SK-N-MC (cell line): ENCODE results near the gene NOC4L.

Experiments used
- DNase-seq: peaks from one replicate; pipeline ENCODE4 v3.0.0-alpha.2; 2011; ENCODE audit warnings: low read depth, low spot score
- H3K27ac ChIP-seq: fragments of 200-600 bp; sonication (generic); 2 replicates; pipeline ENCODE4 v1.5.1; 2016; ENCODE audit warnings: mixed run types
- H3K36me3 ChIP-seq: fragments of 200-600 bp; sonication (generic); 2 replicates; pipeline ENCODE4 v1.6.1; 2017; ENCODE audit warnings: antibody characterized with exemption, low read length, mixed read lengths; ENCODE audit not compliant: insufficient read depth
- H3K4me3 ChIP-seq: fragments of 200-600 bp; sonication (generic); 2 replicates; pipeline ENCODE4 v1.5.1; 2016
- H3K9ac ChIP-seq: fragments of 200-600 bp; sonication (generic); 2 replicates; pipeline ENCODE4 v1.8.0; 2017; ENCODE audit warnings: mixed run types, mixed read lengths; ENCODE audit not compliant: insufficient read length
- H3K9me3 ChIP-seq: fragments of 200-600 bp; sonication (generic); 2 replicates; pipeline ENCODE4 v1.6.1; 2017; ENCODE audit warnings: low read depth, mild to moderate bottlenecking, antibody characterized with exemption, low read length, moderate library complexity, mixed read lengths
- EZH2 ChIP-seq: fragments of 200-600 bp; sonication (generic); IDR thresholded peaks from one replicate; pipeline ENCODE4 v1.6.1; 2017; ENCODE audit warnings: antibody characterized with exemption
- FOXP2 ChIP-seq: optimal IDR thresholded peaks from 2 replicates; pipeline ENCODE3; 2011; ENCODE audit warnings: mild to moderate bottlenecking, moderate library complexity; ENCODE audit not compliant: insufficient read depth; ENCODE audit errors: extremely low read length, control extremely low read depth
- POLR2AphosphoS5 ChIP-seq: IDR thresholded peaks from 2 replicates; pipeline ENCODE4 v1.6.1; 2012; ENCODE audit warnings: mild to moderate bottlenecking, low read depth, low read length, borderline replicate concordance

The NOC4L gene

GRCh38 chr12:132161036-132161781 lies 17.0 kb downstream of the NOC4L start:
- H3K4me3 ChIP-seq: no peak overlapping the region
- no peak overlapping the region for H3K27ac ChIP-seq
- H3K9me3 ChIP-seq: no peaks in the 10 kb centered on the region
- TF ChIP-seq POLR2AphosphoS5 (no peak), EZH2 (no peak), FOXP2 (no peak)
- H3K36me3 ChIP-seq: peaks cover 15% of the 10 kb centered on the region; the same call in 1 of the 2 replicates
- no peak for DNase-seq
- no peak overlapping the region for H3K9ac ChIP-seq

GRCh38 chr12:132161796-132162507 lies 17.7 kb downstream of the NOC4L start:
- no peak for TF ChIP-seq POLR2AphosphoS5
- no peak for TF ChIP-seq FOXP2
- no peak for TF ChIP-seq EZH2
- no peak for DNase-seq
- no peak overlapping the region for H3K9ac ChIP-seq
- no peaks in the 10 kb centered on the region for H3K9me3 ChIP-seq
- H3K36me3 ChIP-seq: peaks cover 9% of the 10 kb centered on the region; the same call in 1 of the 2 replicates
- H3K27ac ChIP-seq: no peak overlapping the region
- H3K4me3 ChIP-seq: peak overlapping the region; percentile 57

- H3K9ac ChIP-seq: no peak overlapping the region
- TF ChIP-seq FOXP2: peak; percentile 52
- TF ChIP-seq POLR2AphosphoS5: no peak
- no peak for TF ChIP-seq EZH2
- peaks cover 6% of the 10 kb centered on the region; the same call in 1 of the 2 replicates for H3K36me3 ChIP-seq
- no peaks in the 10 kb centered on the region for H3K9me3 ChIP-seq
- H3K27ac ChIP-seq: no peak overlapping the region
- DNase-seq: peak; percentile 8
- peak overlapping the region; percentile 57 for H3K4me3 ChIP-seq
Observed at GRCh38 chr12:132162508-132163031, 18.3 kb downstream of the NOC4L start.

- Histone ChIP-seq H3K9me3 (no peaks in the 10 kb centered on the region), H3K36me3 (no peaks in the 10 kb centered on the region; the same call in 1 of the 2 replicates), H3K4me3 (peak overlapping the region; percentile 57), H3K9ac (no peak overlapping the region), H3K27ac (no peak overlapping the region)
- DNase-seq: no peak
- TF ChIP-seq FOXP2 (no peak), EZH2 (no peak), POLR2AphosphoS5 (no peak)
Observed at GRCh38 chr12:132163041-132163910, 19.0 kb downstream of the NOC4L start.

GRCh38 chr12:132163911-132164288 lies 19.6 kb downstream of the NOC4L start:
- Histone ChIP-seq H3K27ac (no peak overlapping the region), H3K36me3 (no peaks in the 10 kb centered on the region), H3K9ac (no peak overlapping the region), H3K9me3 (no peaks in the 10 kb centered on the region), H3K4me3 (no peak overlapping the region)
- TF ChIP-seq EZH2 (no peak), FOXP2 (no peak), POLR2AphosphoS5 (no peak)
- DNase-seq: no peak

- no peak overlapping the region for H3K27ac ChIP-seq
- no peak for DNase-seq
- H3K36me3 ChIP-seq: no peaks in the 10 kb centered on the region
- no peak for TF ChIP-seq FOXP2
- TF ChIP-seq EZH2: no peak
- H3K9me3 ChIP-seq: no peaks in the 10 kb centered on the region
- H3K4me3 ChIP-seq: no peak overlapping the region
- H3K9ac ChIP-seq: no peak overlapping the region
Observed at GRCh38 chr12:132164426-132164825, 20.2 kb downstream of the NOC4L start.

GRCh38 chr12:132165584-132165983 lies 21.3 kb downstream of the NOC4L start:
- DNase-seq: no peak

More at GRCh38 chr12:132165584-132165983, 21.3 kb downstream of the NOC4L start:
- H3K27ac ChIP-seq: no peak overlapping the region
- no peak overlapping the region for H3K9ac ChIP-seq
- no peak for TF ChIP-seq FOXP2
- TF ChIP-seq EZH2: no peak
- TF ChIP-seq POLR2AphosphoS5: no peak
- no peak overlapping the region for H3K4me3 ChIP-seq
- H3K9me3 ChIP-seq: no peaks in the 10 kb centered on the region
- H3K36me3 ChIP-seq: no peaks in the 10 kb centered on the region
